GM21825 (cell line): ENCODE data around the gene PNPLA8.
A peak's percentile ranks its signal among the peaks of the same experiment; 100 is the strongest.
"Not testable (repeated sequence)": the region's sequence is repeated elsewhere in the genome, so short reads cannot be mapped to it uniquely, and the experiment has no call there.

ENCODE experiments used
- ATAC-seq: cut with Tn5 transposase; IDR thresholded peaks from one replicate; pipeline ENCODE4 v1.9.1; 2021; ENCODE audit warnings: mild to moderate bottlenecking, moderate library complexity; ENCODE audit not compliant: unreplicated experiment

PNPLA8 gene

DNA sequence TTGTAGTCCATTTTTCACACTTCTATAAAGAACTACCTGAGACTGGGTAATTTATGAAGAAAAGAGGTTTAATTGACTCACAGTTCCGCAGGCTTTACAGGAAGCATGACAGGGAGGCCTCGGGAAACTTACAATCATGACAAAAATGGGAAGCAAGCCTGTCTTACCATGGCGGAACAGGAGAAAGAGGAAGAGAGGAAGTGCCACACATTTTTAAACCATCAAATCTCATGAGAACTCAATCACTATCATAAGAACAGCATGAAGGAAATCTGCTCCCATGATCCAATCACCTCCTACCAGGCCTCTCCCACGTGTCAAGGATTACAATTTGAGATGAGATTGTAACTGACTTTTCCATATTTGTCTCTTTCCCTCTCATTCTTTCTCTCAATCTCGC, 9.3 kb upstream of the PNPLA8 start:
- no peak for ATAC-seq

DNA sequence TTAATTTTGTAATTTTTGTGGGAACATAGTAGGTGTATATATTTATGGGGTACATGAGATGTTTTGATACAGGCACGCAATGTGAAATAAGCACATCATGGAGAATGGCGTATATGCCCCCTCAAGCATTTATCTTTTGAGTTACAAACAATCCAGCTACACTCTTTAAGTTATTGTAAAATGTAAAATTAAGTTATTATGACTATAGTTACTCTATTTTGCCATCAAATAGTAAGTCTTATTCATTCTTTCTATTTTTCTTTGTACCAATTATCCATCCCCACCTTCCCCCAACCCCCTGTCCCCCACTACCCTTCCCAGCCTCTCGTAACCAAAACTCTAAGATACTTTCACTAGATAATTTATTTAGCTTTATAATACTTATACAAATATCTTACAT, 7.8 kb upstream of the PNPLA8 start:
- ATAC-seq: no peak

GRCh38 chr7:108529341-108529740, 3.4 kb upstream of the PNPLA8 start:
- no peak for ATAC-seq

DNA sequence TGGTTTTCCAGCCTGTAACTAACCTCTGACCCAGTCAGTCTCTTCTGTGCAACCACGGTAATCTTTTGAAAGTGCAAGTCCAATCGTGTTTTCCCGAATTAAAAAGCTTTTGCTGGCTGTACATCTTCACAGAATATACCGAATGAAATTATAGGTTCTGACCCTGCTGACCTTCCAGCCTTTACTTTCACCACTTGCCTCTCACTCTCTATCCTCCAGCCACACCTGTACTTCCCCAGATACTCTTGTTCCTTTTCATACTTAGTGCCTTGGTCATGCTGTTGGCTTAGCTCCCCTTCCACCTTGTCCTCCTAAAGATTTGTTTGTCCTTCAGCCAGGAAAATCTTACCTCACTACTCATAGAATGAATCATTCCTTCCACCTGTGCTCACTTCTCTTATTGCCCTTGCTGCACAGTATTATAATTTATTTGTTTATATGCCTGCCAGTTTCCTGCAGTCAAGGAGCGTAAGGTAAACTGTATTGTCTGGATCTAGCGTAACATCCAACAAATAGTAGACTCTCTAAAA, 2.3 kb upstream of the PNPLA8 start:
- ATAC-seq: no peak

DNA sequence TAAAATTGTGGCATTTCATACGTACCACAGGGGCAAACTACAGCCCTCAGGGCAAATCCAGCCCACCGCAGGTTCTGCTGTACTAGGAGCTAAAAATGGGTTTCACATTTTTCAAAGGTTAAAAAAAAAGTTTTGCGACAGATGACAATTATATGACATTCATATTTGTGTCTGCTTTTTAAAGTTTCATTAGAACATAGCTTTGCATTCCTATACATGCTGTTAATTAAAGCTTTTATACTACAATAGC, 758 bp upstream of the PNPLA8 start:
- no peak for ATAC-seq

DNA sequence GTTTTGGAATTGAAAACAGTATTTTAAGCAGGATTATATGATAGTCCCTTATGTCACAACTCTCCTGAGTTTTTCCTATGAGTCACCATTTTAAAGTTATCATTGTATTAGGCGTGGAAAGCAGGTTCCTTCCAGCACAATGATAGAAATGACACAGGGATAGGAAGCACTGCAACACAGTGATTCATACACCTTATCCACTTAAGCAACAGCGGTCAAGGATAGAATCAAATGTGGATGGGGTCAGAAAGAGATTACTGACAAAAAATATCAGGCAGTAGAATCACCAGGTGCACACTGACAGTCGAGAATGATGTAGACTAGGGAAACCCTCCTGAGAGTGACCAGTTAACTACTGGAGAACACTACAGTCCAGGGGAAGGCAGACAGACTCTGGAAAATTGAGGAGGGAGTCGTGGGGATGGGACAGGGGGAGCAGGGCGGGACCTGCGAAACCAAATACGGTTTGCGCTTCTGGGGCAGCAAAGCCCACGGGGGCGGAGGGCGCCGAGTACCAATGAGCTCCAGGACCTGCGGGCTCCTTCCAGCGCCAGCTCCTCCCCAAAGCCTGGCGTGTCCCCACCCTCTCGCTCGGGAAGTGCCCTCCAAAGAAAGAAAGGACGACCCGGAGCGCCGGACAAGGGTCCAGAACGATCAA, 479 bp downstream of the PNPLA8 start:
- ATAC-seq: peak; percentile 48

DNA sequence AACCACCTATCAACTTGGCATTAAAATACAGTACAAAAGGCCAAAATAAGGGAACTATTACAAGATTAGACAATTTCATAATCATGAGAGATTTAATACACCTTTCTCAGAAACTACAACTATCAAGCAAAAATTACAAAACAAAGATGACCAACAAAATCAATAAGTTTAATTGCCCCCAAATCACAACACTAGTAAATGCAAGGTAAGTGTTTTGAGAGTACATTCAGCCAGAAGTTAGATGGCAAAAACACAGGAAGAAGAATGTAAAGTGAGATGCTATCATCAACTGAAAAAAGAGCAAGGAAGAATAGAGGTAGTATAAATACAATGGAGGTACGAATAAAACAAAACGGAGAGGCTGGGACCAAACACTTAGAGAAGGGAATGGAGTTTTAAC, 3.2 kb downstream of the PNPLA8 start:
- no peak for ATAC-seq

GRCh38 chr7:108517951-108518350, 8.0 kb downstream of the PNPLA8 start:
- no peak for ATAC-seq

GRCh38 chr7:108515630-108516029, 10.3 kb downstream of the PNPLA8 start:
- no peak for ATAC-seq

DNA sequence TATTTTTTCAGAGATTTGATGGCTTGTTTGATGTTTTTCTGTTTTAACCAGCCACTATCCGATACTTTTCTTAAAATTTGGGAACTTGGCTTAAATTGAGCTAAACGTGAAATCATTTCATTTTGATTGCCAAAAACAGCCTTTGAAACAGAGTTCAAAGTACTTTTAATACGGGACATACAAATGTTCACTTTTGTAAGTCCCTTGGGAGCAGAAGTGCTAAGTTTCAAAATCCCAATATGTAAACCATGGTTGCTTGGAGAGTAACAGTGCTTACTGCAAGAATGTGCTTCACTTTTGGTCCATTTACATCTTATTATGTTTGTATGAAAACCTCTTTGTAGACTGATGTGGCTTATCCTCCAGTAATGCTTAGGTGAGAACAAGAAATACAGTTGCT, 10.9 kb downstream of the PNPLA8 start:
- no peak for ATAC-seq

DNA sequence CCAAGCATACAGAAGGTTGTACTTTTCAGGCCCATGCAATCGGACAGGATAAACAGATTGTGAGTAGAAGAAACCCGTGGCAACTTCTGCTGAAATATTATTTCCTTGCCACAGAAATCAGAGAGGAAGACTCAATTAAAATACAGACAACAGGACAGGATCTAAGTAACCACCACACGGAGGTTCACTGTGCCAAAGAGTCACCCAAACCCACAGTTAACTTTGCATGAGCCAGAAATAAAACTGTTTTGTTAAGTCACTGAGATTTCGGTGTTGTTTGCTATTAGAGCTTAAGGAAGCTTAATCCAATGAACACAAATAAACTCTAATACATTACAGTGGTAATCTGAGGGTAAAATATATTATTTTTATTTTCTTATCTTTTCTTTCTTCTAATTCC, 14.0 kb downstream of the PNPLA8 start:
- no peak for ATAC-seq

GRCh38 chr7:108504576-108504975, 21.4 kb downstream of the PNPLA8 start:
- not testable (repeated sequence) for ATAC-seq

DNA sequence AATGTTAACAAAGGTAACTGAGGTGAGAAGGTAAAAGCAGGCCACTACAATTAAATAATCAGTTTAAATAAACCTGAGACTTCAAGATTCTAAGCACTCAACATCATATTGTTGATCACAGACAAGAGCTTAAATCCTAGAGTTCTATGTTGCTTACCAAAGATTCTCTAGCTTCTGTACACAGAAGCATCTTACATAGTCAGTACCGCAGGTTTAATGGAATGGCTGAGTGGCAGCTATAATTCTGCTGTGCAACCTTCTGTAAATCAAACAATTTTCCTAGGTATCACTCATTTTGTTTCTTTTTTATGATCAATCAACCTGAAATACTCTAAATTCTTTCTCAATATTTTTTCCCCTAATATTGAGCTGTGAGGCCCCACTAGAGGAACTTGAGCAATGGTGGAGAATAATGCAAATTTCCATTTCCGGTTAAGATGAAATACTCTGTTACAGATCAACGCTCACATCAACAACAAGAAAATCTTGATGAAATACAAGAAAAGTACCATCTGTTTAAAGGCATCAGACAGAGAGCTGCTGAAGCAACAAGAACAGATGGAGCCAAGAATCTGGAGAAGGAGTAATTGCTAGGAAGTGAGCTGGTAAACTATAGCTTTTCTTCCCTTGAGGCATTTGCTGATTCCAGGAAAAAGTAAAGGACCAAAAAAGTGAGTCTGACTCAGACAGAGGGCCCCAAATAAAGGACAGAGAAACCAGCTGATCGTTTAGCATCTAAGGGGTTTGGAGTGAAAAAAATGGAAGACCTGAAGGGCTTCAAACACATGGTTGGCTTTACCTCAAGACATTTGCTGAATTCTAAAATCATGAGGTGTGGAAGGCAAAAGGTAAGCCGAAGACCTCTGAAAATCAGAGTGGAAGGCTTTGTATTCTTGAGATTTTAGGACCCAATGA, 22.6 kb downstream of the PNPLA8 start:
- ATAC-seq: peak; percentile 97

DNA sequence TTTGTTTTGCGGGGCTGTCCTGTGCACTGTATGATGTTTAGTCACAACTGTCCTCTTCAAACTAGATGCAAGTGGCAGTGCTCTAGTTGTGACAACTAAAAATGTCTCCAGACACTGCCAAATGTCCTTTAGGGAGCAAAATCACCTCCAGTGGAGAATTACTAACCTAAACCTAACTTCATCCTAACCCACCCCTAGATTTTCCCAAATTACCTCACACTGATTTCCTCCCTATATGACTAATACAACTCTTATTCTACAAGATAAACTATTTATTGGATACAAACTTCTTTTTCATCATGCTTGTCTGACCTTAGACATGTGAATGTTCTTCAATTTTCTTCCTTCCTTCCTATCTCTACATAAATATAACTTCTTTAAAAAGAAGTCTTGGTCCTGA, 26.4 kb downstream of the PNPLA8 start:
- ATAC-seq: no peak

- no peak for ATAC-seq
Observed at GRCh38 chr7:108498481-108498880, 27.5 kb downstream of the PNPLA8 start.

GRCh38 chr7:108497082-108497725, 28.7 kb downstream of the PNPLA8 start:
- ATAC-seq: peak; percentile 62

- no peak for ATAC-seq
Observed at GRCh38 chr7:108492742-108493141, 33.2 kb downstream of the PNPLA8 start.

DNA sequence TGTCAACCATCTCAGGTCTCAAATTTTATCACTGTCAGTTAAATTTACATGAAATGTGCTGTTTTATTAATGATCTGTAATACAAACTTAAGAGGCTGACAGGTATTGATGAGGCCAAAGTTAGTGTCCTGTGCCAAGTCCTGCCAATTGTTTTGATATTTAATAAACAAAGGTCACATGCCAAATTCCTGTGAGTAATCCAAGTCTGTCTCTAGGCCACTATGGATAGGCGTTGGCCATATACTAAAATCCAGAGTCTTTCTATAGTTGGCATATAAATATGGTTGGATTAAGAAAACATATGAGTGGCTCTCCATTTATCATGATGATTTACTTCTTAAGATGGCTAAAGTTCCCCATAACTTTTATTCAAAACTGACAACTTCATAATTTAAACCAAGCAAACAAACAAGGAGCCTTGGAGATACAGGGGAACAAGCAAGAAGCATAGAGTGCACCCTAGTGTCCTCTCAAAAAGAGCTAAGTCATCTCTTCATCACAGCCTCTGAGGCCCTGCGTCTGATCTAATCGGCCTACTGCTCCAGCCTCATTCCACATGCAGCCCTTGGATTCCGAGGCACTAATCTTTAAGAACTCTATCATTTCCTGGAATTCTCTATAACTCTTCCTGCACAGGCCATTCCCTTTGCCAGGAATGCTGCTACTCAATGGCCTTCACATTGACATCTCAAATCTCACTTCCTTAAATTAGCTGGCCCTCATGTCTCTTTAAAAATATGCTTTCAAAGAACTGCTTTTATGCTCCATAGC, 37.0 kb downstream of the PNPLA8 start:
- no peak for ATAC-seq

- no peak for ATAC-seq
Observed at GRCh38 chr7:108487646-108488045, 38.3 kb downstream of the PNPLA8 start.

DNA sequence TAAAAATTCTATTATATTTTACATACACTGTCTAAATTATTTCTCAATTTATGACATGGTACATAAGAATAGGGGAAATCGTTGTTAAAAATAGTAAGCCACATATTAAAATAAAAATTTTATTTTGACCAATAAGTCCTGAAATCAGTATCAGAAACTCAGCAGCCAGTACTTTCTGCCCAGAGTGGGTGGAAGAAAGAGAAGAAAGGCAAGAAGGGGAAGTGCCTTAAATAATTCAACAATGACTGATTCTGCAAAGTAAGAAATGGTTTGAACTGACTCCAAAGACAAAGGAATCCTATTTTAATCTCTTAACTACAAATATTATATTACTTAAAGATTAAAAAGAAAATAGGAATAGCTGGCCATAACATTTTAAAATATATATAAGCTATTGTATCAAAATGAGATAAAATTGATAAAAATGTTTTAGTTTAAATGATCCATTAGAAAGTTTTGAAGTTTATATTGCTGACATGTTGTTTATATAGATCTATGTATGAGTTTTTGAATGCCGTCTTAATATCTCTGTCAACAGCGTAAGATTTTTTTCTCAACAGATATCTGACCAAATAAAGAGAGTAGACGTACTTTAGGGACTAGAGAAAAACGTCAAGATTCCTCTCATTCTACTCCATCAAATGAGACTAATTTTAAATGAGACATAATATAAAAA, 39.5 kb downstream of the PNPLA8 start:
- no peak for ATAC-seq

DNA sequence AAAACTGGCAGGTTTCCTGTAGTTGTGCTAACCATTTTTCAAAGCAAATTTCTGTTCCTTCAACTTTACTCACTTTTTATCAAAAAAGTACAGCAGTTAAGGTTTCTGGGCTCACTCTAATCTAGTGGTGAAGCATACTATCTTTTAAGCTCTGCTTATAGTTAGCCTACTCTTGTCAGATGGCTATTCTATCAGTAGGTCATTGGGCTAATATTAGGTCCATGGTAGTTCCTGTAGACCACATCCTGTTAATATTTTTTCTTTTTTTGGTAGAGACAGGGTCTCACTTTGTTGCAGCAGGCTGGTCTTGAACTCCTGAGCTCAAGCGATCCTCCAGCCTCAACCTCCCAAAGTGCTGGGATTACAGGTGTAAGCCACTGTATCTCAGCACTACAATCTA, 41.8 kb downstream of the PNPLA8 start:
- ATAC-seq: no peak
